OCI-LY1 (cell line): ENCODE results near the gene PEX11B.

Experiments used
- H2AFZ ChIP-seq: fragments of 200-600 bp; sonication (generic), shearing (Covaris generic); 2 replicates; pipeline ENCODE4 v1.6.0; 2014; ENCODE audit warnings: antibody characterized with exemption, mild to moderate bottlenecking, low read length
- H3F3A ChIP-seq: fragments of 200-600 bp; sonication (generic), shearing (Covaris generic); 2 replicates; pipeline ENCODE4 v1.6.0; 2014; ENCODE audit warnings: mild to moderate bottlenecking, antibody characterized with exemption, low read length, moderate library complexity; ENCODE audit not compliant: insufficient read depth
- H3K27ac ChIP-seq: fragments of 200-600 bp; sonication (generic); 2 replicates; pipeline ENCODE4 v1.5.1; 2014; ENCODE audit warnings: low read length, mixed run types, mild to moderate bottlenecking, low read depth; ENCODE audit not compliant: poor library complexity, severe bottlenecking
- H3K27me3 ChIP-seq: fragments of 200-600 bp; sonication (generic); 2 replicates; pipeline ENCODE4 v1.6.0; 2014; ENCODE audit warnings: antibody characterized with exemption, mild to moderate bottlenecking, low read length, moderate library complexity; ENCODE audit not compliant: insufficient read depth
- H3K36me3 ChIP-seq: fragments of 200-600 bp; sonication (generic); 2 replicates; pipeline ENCODE4 v1.6.1; 2014; ENCODE audit warnings: mild to moderate bottlenecking, antibody characterized with exemption, low read length, moderate library complexity, mixed read lengths; ENCODE audit not compliant: insufficient read depth
- H3K4me1 ChIP-seq: fragments of 200-600 bp; sonication (generic); 2 replicates; pipeline ENCODE4 v1.5.1; 2014; ENCODE audit warnings: mild to moderate bottlenecking, low read length, moderate library complexity; ENCODE audit not compliant: insufficient read depth, severe bottlenecking
- H3K4me2 ChIP-seq: fragments of 200-600 bp; sonication (generic), shearing (Covaris generic); 2 replicates; pipeline ENCODE4 v1.6.1; 2014; ENCODE audit warnings: low read length
- H3K4me3 ChIP-seq: fragments of 200-600 bp; sonication (generic); 2 replicates; pipeline ENCODE4 v1.5.1; 2014; ENCODE audit warnings: low read length, low read depth, mild to moderate bottlenecking, mixed read lengths; ENCODE audit not compliant: poor library complexity, severe bottlenecking
- H3K79me2 ChIP-seq: fragments of 200-600 bp; shearing (Covaris generic); 2 replicates; pipeline ENCODE4 v1.6.1; 2016; ENCODE audit warnings: mixed run types, low read length, mixed read lengths; ENCODE audit not compliant: insufficient read depth
- H3K9ac ChIP-seq: fragments of 200-600 bp; sonication (generic), shearing (Covaris generic); 2 replicates; pipeline ENCODE4 v1.6.1; 2014; ENCODE audit warnings: mild to moderate bottlenecking, low read length, mixed read lengths
- H3K9me2 ChIP-seq: fragments of 200-600 bp; sonication (generic), shearing (Covaris generic); 2 replicates; pipeline ENCODE4 v1.6.1; 2014; ENCODE audit warnings: low read depth, mild to moderate bottlenecking, low read length, mixed read lengths
- H3K9me3 ChIP-seq: fragments of 200-600 bp; shearing (Covaris generic); 2 replicates; pipeline ENCODE4 v1.6.1; 2014; ENCODE audit warnings: low read length, mixed read lengths
- H4K20me1 ChIP-seq: fragments of 200-600 bp; sonication (generic), shearing (Covaris generic); 2 replicates; pipeline ENCODE4 v1.6.0; 2016; ENCODE audit warnings: mild to moderate bottlenecking, low read length; ENCODE audit not compliant: insufficient read depth
- CTCF ChIP-seq: fragments of 200-600 bp; sonication (generic), shearing (Covaris generic); IDR thresholded peaks from 2 replicates; pipeline ENCODE4 v1.5.1; 2017; ENCODE audit warnings: mild to moderate bottlenecking, antibody characterized with exemption, low read length, moderate library complexity, mixed read lengths
- EZH2 ChIP-seq: fragments of 200-600 bp; sonication (generic), shearing (Covaris generic); IDR thresholded peaks from 2 replicates; pipeline ENCODE4 v1.8.0; 2017; ENCODE audit warnings: borderline replicate concordance, mixed run types, mild to moderate bottlenecking, antibody characterized with exemption, low read length, moderate library complexity, mixed read lengths

The PEX11B gene

GRCh38 chr1:145898756-145899155 lies 19.8 kb downstream of the PEX11B start:
- H3K4me1 ChIP-seq = no peaks in the 10 kb centered on the region
- no peaks in the 10 kb centered on the region for H3K27me3 ChIP-seq
- H2AFZ ChIP-seq = no peak overlapping the region
- no peaks in the 10 kb centered on the region for H3F3A ChIP-seq
- H3K4me2 ChIP-seq = no peak overlapping the region
- H4K20me1 ChIP-seq = no peaks in the 10 kb centered on the region
- H3K9ac ChIP-seq = no peak overlapping the region
- no peaks in the 10 kb centered on the region for H3K36me3 ChIP-seq
- H3K27ac ChIP-seq = no peak overlapping the region
- no peaks in the 10 kb centered on the region for H3K79me2 ChIP-seq
- no peak overlapping the region for H3K4me3 ChIP-seq
- no peak for TF ChIP-seq CTCF
- no peak for TF ChIP-seq EZH2
- H3K9me3 ChIP-seq = no peaks in the 10 kb centered on the region
- H3K9me2 ChIP-seq = no peaks in the 10 kb centered on the region

GRCh38 chr1:145897969-145898368 lies 20.5 kb downstream of the PEX11B start:
- no peak overlapping the region for H3K27ac ChIP-seq
- no peaks in the 10 kb centered on the region for H3K79me2 ChIP-seq
- no peak overlapping the region for H3K4me2 ChIP-seq
- no peaks in the 10 kb centered on the region for H3F3A ChIP-seq
- TF ChIP-seq CTCF (no peak), EZH2 (no peak)
- H3K9ac ChIP-seq = no peak overlapping the region
- no peaks in the 10 kb centered on the region for H3K9me2 ChIP-seq
- no peaks in the 10 kb centered on the region for H3K9me3 ChIP-seq
- H3K4me1 ChIP-seq = no peaks in the 10 kb centered on the region
- H3K36me3 ChIP-seq = no peaks in the 10 kb centered on the region
- H4K20me1 ChIP-seq = no peaks in the 10 kb centered on the region
- no peak overlapping the region for H3K4me3 ChIP-seq
- no peaks in the 10 kb centered on the region for H3K27me3 ChIP-seq
- H2AFZ ChIP-seq = no peak overlapping the region

- H3K36me3 ChIP-seq = no peaks in the 10 kb centered on the region
- H3K9ac ChIP-seq = no peak overlapping the region
- no peak overlapping the region for H3K27ac ChIP-seq
- H3F3A ChIP-seq = no peaks in the 10 kb centered on the region
- H3K9me2 ChIP-seq = no peaks in the 10 kb centered on the region
- no peaks in the 10 kb centered on the region for H3K27me3 ChIP-seq
- H3K4me2 ChIP-seq = no peak overlapping the region
- no peak overlapping the region for H2AFZ ChIP-seq
- no peaks in the 10 kb centered on the region for H3K79me2 ChIP-seq
- no peak for TF ChIP-seq EZH2
- H3K4me3 ChIP-seq = no peak overlapping the region
- no peaks in the 10 kb centered on the region for H4K20me1 ChIP-seq
- no peaks in the 10 kb centered on the region for H3K9me3 ChIP-seq
- no peaks in the 10 kb centered on the region for H3K4me1 ChIP-seq
Observed at GRCh38 chr1:145895471-145895870, 23.0 kb downstream of the PEX11B start.

GRCh38 chr1:145893306-145894055 lies 25.0 kb downstream of the PEX11B start:
- Histone ChIP-seq H3K27ac (no peak overlapping the region), H3K9me3 (no peaks in the 10 kb centered on the region), H3K4me1 (no peaks in the 10 kb centered on the region), H3F3A (no peaks in the 10 kb centered on the region), H3K4me2 (no peak overlapping the region), H4K20me1 (no peaks in the 10 kb centered on the region), H3K9ac (no peak overlapping the region), H3K4me3 (no peak overlapping the region), H3K79me2 (no peaks in the 10 kb centered on the region), H3K27me3 (peaks cover 4% of the 10 kb centered on the region; the same call in 1 of the 2 replicates), H3K36me3 (no peaks in the 10 kb centered on the region), H3K9me2 (no peaks in the 10 kb centered on the region), H2AFZ (no peak overlapping the region)
- no peak for TF ChIP-seq EZH2
- no peak for TF ChIP-seq CTCF
